GM21390 (cell line): Measurements from ENCODE around the gene APBB2.

Source experiments
- ATAC-seq: cut with Tn5 transposase; IDR thresholded peaks from one replicate; pipeline ENCODE4 v1.9.1; 2021; ENCODE audit not compliant: unreplicated experiment

Gene APBB2

GRCh38 chr4:40875507-40876150, 338.7 kb downstream of the APBB2 start:
- no peak for ATAC-seq

DNA sequence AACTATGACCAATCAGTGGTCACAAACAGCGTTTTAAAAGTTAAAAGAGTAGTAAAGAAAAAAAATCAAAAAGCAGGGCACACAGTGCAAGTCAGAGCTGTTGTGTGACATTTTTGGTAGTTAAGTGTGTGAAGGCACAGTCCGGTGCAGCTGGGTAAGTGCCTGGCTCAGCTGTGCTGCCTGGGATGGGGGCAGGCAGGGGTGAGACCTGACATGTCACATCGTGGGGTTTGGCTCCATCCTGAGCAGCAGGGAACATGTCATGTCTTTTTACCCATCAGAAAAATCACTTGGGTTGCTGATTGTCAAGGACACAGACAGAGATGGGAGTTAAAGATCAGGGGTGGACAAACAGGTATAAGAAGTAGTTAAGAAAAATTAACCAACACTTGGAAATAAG, 339.4 kb downstream of the APBB2 start:
- no peak for ATAC-seq

GRCh38 chr4:40874331-40874730, 340.0 kb downstream of the APBB2 start:
- no peak for ATAC-seq

DNA sequence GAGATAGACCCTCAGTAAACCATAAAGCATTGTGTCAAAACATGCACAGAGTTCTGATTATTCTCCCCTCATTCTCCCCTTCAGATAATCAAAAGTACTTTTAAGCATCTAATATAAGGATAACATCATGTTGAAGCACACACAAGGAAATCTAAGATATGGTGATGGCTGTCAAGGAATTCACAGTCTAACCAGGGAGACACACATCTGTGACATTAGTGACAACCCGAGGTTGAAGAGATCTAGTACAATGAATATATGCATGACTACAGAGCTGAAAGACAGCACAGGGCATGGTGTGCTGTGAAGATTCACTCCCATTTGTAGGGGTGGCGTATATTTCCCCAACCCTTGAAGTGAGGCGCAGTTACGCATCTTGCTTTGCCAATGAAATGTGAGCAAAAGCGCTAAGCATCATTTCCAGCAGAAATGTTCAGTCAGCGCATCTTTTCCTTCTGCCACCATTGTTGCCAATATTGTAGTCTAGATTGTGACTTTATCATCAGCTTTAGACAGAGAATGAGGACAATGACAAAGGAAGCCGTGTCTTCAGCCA, 342.6 kb downstream of the APBB2 start:
- ATAC-seq = no peak

GRCh38 chr4:40870150-40870549, 344.2 kb downstream of the APBB2 start:
- ATAC-seq = no peak

- ATAC-seq = no peak
These were observed 348.6 kb downstream of the APBB2 start for GRCh38 chr4:40865696-40866095.

GRCh38 chr4:40864531-40864930, 349.8 kb downstream of the APBB2 start:
- ATAC-seq = no peak

DNA sequence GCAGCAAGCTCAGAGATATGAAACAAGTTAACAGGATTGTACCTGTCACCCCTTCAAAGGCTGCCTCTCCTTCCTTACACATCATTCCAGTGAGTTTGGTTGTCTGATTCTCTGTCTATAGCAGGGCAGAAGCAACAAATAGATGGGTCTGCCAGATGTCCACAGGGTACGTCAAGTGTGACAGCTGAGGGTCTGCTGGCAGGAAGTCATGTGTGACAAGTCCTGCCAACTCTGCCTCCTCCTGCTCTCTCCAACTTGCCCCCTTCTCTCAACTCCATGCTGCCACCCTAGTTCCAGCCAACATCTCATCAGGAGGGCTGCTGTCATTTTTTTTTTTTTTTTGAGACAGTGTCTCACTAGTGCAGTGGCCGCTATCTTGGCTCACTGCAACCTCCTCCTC, 355.4 kb downstream of the APBB2 start:
- ATAC-seq = no peak

DNA sequence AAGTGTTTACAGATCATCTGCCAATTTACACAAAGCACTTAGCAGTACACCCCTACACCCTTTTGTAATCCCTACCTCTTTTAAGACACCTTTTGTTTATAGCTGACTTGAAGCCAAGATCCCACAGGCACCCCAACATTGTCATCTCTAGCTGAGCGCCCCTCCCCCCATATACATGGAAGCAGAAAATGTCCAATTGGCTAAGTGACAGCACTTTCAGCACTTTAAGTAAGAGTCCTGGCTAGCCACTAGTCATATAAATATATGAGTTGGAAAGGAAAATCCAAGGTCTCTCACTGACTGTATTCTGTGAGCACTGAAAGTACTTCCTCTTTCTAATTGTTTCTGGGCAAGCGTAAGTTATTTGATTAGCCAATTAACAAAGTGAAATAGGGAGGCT, 356.4 kb downstream of the APBB2 start:
- no peak for ATAC-seq

DNA sequence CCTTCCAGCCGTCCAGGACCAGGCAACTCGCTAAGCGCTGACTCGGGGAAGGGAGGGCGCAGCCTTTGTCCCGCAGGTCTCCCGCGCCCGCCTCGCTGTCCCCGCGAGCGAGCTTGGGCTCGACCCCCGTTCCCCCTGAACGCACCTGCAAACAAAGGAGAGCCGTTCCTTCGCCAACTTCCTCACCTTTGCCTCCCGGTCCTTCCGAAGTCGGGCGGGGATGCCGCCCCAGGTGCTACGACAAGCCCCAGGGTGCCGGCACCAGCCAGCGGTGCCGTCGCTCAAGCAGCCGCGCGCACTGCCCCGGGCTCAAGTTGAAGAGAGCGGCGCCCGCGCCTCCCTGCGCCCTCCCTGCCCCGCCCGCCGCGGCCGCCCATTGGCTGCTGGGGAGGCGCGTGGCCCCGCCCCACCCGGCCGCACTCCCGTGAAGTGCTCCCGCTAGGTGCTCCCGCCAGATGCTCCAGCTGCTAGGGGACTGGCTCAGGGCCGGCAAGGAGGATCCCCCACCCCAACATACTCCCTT, 357.4 kb downstream of the APBB2 start:
- peak; percentile 96 for ATAC-seq

DNA sequence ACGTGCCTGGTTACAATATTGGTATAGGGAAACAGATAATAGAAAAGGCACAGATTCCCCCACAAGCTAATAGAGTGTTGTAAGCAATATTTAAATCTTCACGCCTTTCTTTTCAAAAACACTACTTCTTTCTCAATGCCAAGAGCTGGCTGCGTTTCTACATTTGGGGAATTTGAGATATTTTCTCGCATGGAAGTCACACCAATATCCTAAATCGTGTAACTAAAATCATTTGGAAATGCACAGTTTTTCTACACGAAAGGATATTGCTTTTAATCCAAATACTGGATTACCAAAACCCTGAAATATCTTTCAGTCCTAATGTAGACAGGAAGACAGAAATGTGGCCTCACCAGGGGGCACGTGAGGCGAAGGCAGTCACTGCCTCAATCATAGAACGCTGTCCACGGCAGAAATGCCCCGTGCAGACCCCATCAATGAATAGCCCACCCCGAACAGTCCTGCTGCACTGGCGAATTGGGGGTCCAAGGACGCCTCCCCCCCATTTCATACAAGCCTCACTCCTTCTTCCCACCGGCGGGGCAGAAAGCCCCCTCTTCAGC, 358.0 kb downstream of the APBB2 start:
- ATAC-seq = no peak

DNA sequence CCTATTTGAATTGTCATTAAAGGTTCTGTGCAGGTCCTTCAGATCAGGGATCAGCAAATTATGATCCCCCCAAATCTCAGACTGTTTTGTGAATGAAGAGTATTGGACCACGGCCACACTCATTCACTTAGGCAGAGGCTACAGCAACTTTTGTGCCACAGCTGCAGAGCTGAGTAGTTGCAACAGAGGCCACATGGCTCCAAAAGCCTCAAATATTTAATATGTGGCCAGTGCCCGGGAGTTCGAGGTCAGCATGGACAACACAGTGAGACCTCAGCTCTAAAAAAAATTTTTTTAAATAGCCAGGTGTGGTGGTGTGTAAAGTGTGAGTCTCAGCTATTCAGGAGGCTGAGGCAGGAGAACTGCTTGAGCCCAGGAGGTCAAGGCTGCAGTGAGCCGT, 363.8 kb downstream of the APBB2 start:
- ATAC-seq = no peak

- ATAC-seq = no peak
These were observed 365.4 kb downstream of the APBB2 start for GRCh38 chr4:40848940-40849339.

- no peak for ATAC-seq
These were observed 366.1 kb downstream of the APBB2 start for GRCh38 chr4:40848251-40848650.

- ATAC-seq = no peak
These were observed 367.8 kb downstream of the APBB2 start for GRCh38 chr4:40846532-40846931.

DNA sequence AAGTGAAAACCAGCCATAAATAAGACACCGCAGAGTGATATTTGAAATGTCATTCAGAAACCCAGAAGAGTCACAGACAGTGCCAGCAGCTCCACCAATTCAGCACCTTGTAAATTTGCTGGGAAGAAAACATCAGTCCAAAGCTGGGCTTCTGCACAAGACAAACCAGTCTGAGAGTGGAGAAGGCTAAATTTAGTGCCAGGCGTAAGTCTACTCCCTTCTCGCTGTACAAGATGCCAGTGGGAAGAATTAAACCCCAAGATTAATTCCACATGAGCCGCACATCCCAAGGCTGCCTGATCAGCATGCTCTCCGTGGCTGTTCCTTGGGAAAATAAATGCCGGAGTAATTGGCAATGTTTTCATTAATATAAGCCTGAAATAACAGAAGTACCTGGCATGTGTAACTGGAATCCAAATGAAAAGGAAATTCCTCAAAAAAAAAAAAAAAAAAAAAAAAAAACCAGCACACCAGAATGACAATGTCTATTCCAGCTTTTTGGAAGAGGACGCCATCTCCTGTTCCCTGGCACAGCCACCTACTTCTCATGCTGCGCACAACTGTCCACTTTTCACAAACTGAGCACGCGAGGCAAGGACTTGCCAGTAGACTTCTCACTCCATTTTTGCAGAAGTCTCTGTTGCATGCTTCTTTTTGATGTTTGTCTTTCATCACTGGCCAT, 369.0 kb downstream of the APBB2 start:
- ATAC-seq = no peak

DNA sequence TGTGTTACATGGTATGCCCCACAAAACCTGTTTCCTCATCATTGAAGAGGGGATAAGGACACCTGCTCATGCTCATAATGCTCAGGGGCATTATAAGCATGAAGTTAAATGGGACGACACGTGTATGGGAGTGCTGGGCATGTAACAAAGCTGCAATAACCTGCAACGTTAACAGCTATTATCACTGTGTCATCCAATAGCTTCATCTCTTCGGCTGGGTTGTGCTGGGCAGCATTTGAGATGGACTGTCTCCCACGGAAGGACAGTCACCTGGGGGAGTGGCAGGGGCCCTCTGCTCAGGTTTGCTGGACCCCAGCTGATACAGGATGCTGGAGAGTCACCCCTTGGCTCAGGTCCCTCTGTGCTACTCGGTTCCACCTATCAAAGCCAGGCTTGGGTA, 370.1 kb downstream of the APBB2 start:
- ATAC-seq = no peak

DNA sequence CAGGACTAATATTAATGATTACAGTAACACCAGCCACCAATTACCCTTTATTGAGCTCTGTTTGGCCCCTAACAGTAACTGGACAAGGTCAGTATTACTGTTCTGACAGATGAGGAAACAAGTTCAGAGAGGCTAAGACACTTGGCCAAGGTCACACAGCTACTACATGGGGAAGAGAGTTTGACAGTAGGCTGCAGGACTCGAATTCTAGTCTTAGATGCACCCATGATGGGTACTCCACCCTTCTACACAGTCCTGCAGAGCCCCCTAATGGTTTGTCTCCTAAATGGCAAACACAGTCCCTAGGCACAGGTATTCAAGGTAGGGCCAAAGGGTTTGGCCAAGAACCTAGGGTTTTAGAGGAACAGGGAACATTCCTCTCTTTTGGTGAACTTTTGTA, 370.6 kb downstream of the APBB2 start:
- ATAC-seq = peak; percentile 54

DNA sequence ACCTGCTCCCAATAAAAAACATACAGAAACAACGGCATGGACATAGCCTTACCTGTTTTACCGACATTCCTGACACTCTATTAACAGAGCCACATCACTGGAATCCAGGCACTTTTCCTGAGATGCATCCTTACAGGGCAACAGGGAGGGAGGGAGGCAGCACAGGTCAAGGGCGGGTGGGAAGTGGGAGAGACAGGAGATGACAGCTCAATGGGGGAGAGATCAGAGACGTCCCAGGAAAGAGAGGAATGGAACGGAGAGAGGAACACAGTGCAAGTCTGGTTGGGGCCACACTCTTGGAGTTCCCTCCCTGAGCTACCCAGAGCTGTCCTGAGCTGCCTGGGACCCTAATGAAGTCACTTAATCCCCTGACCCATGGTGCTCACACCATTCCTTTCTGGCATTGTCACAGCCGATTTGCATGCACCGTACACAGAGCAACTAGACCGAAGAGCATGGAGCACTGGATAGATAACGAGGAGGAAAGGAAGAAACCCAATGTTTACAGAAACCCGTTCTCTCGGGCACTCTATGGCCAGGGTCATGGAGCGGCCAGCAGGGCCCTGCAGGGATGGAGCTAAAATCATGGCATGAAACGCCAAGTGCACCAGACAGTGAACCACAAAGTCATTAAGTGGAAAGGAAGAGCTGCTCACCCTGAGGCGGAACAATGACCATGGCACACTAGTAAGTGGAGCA, 371.5 kb downstream of the APBB2 start:
- ATAC-seq = no peak

DNA sequence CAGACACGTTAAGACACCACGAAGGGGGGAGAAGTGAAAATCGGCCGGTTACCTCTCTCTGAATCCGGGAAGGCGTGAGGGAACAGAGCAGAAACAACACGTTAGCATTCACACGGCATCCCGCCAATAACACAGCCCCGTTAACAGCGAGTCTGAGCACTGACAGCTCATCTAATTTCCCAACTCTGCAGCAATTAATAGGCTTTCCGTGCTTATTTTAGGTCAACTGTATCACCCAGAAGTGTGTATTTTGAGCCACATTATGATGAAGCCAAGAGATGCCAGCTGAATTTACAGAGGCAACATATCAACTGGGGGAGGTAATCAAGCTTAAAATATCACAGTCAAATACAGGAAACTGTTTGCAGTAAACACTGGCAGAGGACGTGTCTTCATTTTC, 372.0 kb downstream of the APBB2 start:
- no peak for ATAC-seq

- peak; percentile 82 for ATAC-seq
These were observed 373.3 kb downstream of the APBB2 start for GRCh38 chr4:40840985-40841571.
